ENCODE results near the gene MTMR6. TPM values are rescaled to one million over a fixed set of nuclear protein-coding genes. Genes with fewer than 3 reads are reported as not detected.
"Not testable (repeated sequence)": the region's sequence is repeated elsewhere in the genome, so short reads cannot be mapped to it uniquely, and the experiment has no call there.

The MTMR6 gene
- total RNA-seq, result 18.9 TPM

GRCh38 chr13:25286969-25287961 lies at the start of gene MTMR6:
MTMR6 (minus strand) TSS chr13:25287488; CDS start chr13:25287247, 241 bp downstream.
- peak; percentile 95 for DNase-seq

GRCh38 chr13:25335856-25336255 lies 48.6 kb upstream of the MTMR6 start:
- DNase-seq, result no peak

GRCh38 chr13:25330541-25330940 lies 43.3 kb upstream of the MTMR6 start:
- no peak for DNase-seq

GRCh38 chr13:25329706-25330105 lies 42.4 kb upstream of the MTMR6 start:
- DNase-seq, result no peak

- DNase-seq, result no peak
These were observed 36.8 kb upstream of the MTMR6 start for GRCh38 chr13:25324100-25324499.

GRCh38 chr13:25319771-25320170 lies 32.5 kb upstream of the MTMR6 start:
- no peak for DNase-seq

GRCh38 chr13:25318946-25319345 lies 31.7 kb upstream of the MTMR6 start:
- DNase-seq, result not testable (repeated sequence)

- no peak for DNase-seq
These were observed 23.6 kb upstream of the MTMR6 start for GRCh38 chr13:25310891-25311290.

GRCh38 chr13:25306671-25307464 lies 19.6 kb upstream of the MTMR6 start:
- DNase-seq, result no peak

- no peak for DNase-seq
These were observed 14.8 kb upstream of the MTMR6 start for GRCh38 chr13:25302121-25302520.

- DNase-seq, result peak; percentile 99
These were observed 14.2 kb upstream of the MTMR6 start, which contains the start of gene NUP58 for GRCh38 chr13:25301347-25302113. NUP58 (plus strand) TSS chr13:25301625; CDS start chr13:25301774, 149 bp downstream.

GRCh38 chr13:25300861-25301346 lies 13.6 kb upstream of the MTMR6 start:
- no peak for DNase-seq

- no peak for DNase-seq
These were observed 8.4 kb upstream of the MTMR6 start for GRCh38 chr13:25295701-25296100.

- DNase-seq, result no peak
These were observed 7.9 kb upstream of the MTMR6 start for GRCh38 chr13:25295228-25295627.

GRCh38 chr13:25292301-25292700 lies 5.0 kb upstream of the MTMR6 start:
- no peak for DNase-seq

GRCh38 chr13:25291691-25292090 lies 4.4 kb upstream of the MTMR6 start:
- no peak for DNase-seq

GRCh38 chr13:25288966-25289365 lies 1.7 kb upstream of the MTMR6 start:
- DNase-seq, result no peak

- DNase-seq, result peak; percentile 59
These were observed 850 bp downstream of the MTMR6 start for GRCh38 chr13:25286308-25286968.

GRCh38 chr13:25281935-25282332 lies 5.4 kb downstream of the MTMR6 start:
- DNase-seq, result no peak

GRCh38 chr13:25281193-25281934 lies 5.9 kb downstream of the MTMR6 start:
- DNase-seq, result no peak

GRCh38 chr13:25280396-25280795 lies 6.9 kb downstream of the MTMR6 start:
- no peak for DNase-seq
